Retinal pigment epithelial cell (primary cell): Measurements from ENCODE around the gene TOR1AIP2.

Experiments used
- DNase-seq: peaks from one replicate; pipeline ENCODE4 v3.0.0-alpha.2; 2010; ENCODE audit warnings: low read depth
- H3K4me3 ChIP-seq: 2 replicates; pipeline ENCODE4 v1.5.1; 2011; ENCODE audit warnings: mild to moderate bottlenecking, low read length, control low read depth, moderate library complexity
- CTCF ChIP-seq: conservative IDR thresholded peaks from 2 replicates; pipeline ENCODE4 v1.5.1; 2011; ENCODE audit warnings: low read depth, low read length, control low read depth, inconsistent platforms

The TOR1AIP2 gene

GRCh38 chr1:179798864-179799516 is 78.6 kb downstream of the TOR1AIP2 start:
- no peak for DNase-seq
- no peak for TF ChIP-seq CTCF
- no peak overlapping the region for H3K4me3 ChIP-seq

- TF ChIP-seq CTCF = no peak
- no peak for DNase-seq
- H3K4me3 ChIP-seq = no peak overlapping the region
Observed at GRCh38 chr1:179798213-179798863, 79.3 kb downstream of the TOR1AIP2 start.

GRCh38 chr1:179794669-179795068 is 82.9 kb downstream of the TOR1AIP2 start:
- no peak overlapping the region for H3K4me3 ChIP-seq
- no peak for DNase-seq
- TF ChIP-seq CTCF = no peak

- TF ChIP-seq CTCF = no peak
- H3K4me3 ChIP-seq = no peak overlapping the region
- no peak for DNase-seq
Observed at GRCh38 chr1:179794146-179794545, 83.5 kb downstream of the TOR1AIP2 start.

GRCh38 chr1:179793281-179793680 is 84.3 kb downstream of the TOR1AIP2 start:
- no peak overlapping the region for H3K4me3 ChIP-seq
- no peak for TF ChIP-seq CTCF
- no peak for DNase-seq
